ENCODE data around the gene RAB27A.
A peak's percentile ranks its signal among the peaks of the same experiment; 100 is the strongest.

The RAB27A gene

DNA sequence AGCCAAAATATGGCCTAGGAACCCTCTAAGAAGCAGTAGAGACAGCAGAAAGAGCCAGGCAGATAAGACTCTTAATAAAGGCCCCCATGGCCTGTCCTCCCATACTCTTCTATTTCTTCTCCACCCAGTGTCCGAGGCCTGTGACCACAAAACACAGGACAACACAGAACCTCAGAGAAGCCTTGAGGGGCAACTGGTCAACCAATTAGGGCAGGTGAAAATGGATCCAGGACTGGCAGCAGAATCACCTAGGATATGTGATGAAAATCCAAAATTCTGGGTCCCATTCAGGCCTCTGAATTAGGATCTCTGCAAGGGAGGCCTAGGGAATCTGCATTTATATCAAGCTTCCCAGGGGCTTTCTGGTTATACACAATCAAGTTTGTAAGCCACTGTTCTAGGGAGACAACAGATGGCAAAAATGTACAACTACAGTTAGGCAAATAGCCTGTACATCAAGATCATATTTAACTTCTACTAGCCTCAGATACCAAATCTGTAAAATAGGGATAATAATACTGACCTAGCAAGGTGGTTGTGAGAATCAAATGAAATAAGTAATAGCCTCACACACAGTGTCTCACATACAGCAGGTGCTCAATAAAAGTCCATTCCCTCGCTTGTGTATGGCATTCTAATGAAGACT lies 10.4 kb downstream of the RAB27A start:
- Histone ChIP-seq H3F3A (ENCODE audit: insufficient read depth, low read length) (peaks cover 65% of the 10 kb centered on the region), H3K27ac (ENCODE audit: low read length) (peak overlapping the region; percentile 94)
- no peak for DNase-seq

DNA sequence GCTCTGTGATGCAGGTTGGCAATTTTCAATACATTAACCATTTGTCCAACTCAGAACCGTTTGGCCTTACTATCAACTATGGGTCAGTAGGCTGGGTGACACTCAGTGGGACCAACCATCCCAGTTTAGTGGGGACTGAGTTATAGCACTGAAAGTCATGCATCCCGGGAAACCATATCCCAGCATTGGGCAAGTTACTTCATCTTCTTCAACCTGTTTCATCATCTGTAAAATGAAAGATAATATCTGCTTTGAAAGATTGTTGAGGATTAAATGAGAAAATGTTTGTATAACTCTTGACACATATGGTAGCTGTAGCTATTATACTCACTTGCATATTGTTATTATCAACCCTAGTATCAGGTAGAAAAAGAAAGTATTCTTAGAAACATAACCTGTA lies 11.9 kb downstream of the RAB27A start:
- Histone ChIP-seq H3K4me1 (ENCODE audit: low read length) (peaks cover 56% of the 10 kb centered on the region), H3F3A (ENCODE audit: insufficient read depth, low read length) (peaks cover 59% of the 10 kb centered on the region), H4K20me1 (ENCODE audit: insufficient read depth, low read length) (no peaks in the 10 kb centered on the region), H2AFZ (ENCODE audit: low read length) (no peak overlapping the region), H3K79me2 (ENCODE audit: low read length) (peaks cover 76% of the 10 kb centered on the region), H3K4me3 (ENCODE audit: low read length) (peak overlapping the region; percentile 0; the same call in 1 of the 2 replicates), H3K9me3 (replicated peaks; ENCODE audit: insufficient read depth, low read length) (no peaks in the 10 kb centered on the region), H3K27ac (ENCODE audit: low read length) (peak overlapping the region; percentile 94; the same call in 1 of the 2 replicates), H3K27me3 (replicated peaks; ENCODE audit: insufficient read depth, low read length) (no peaks in the 10 kb centered on the region), H3K4me2 (ENCODE audit: low read depth, low read length) (peak overlapping the region; percentile 53), H3K9ac (ENCODE audit: low read length) (no peak overlapping the region; the same call in 1 of the 2 replicates), H3K9me2 (replicated peaks; ENCODE audit: insufficient read depth, low read length) (no peaks in the 10 kb centered on the region), H3K36me3 (replicated peaks; ENCODE audit: insufficient read depth, low read length) (no peaks in the 10 kb centered on the region)
- DNase-seq, result no peak
- TF ChIP-seq EZH2phosphoT487 (IDR thresholded peaks at IDR 0.05; ENCODE audit: low read length) (no peak), EZH2 (optimal IDR thresholded peaks at IDR 0.05; ENCODE audit: low read depth, low read length) (no peak)
- TF ChIP-seq, protein P1, sequence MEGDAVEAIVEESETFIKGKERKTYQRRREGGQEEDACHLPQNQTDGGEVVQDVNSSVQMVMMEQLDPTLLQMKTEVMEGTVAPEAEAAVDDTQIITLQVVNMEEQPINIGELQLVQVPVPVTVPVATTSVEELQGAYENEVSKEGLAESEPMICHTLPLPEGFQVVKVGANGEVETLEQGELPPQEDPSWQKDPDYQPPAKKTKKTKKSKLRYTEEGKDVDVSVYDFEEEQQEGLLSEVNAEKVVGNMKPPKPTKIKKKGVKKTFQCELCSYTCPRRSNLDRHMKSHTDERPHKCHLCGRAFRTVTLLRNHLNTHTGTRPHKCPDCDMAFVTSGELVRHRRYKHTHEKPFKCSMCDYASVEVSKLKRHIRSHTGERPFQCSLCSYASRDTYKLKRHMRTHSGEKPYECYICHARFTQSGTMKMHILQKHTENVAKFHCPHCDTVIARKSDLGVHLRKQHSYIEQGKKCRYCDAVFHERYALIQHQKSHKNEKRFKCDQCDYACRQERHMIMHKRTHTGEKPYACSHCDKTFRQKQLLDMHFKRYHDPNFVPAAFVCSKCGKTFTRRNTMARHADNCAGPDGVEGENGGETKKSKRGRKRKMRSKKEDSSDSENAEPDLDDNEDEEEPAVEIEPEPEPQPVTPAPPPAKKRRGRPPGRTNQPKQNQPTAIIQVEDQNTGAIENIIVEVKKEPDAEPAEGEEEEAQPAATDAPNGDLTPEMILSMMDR (IDR thresholded peaks at IDR 0.05; ENCODE audit: low read length), result no peak

More for the DNA sequence above, 10.4 kb downstream of the RAB27A start:
- no peaks in the 10 kb centered on the region for H3K27me3 ChIP-seq (replicated peaks; ENCODE audit: insufficient read depth, low read length)
- H4K20me1 ChIP-seq (ENCODE audit: insufficient read depth, low read length), result no peaks in the 10 kb centered on the region
- H3K4me2 ChIP-seq (ENCODE audit: low read depth, low read length), result peak overlapping the region; percentile 77
- no peaks in the 10 kb centered on the region for H3K36me3 ChIP-seq (replicated peaks; ENCODE audit: insufficient read depth, low read length)
- peak overlapping the region; percentile 63 for H3K9ac ChIP-seq (ENCODE audit: low read length)
- peaks cover 69% of the 10 kb centered on the region for H3K4me1 ChIP-seq (ENCODE audit: low read length)
- H3K4me3 ChIP-seq (ENCODE audit: low read length), result peak overlapping the region; percentile 26
- H2AFZ ChIP-seq (ENCODE audit: low read length), result no peak overlapping the region
- no peaks in the 10 kb centered on the region for H3K9me2 ChIP-seq (replicated peaks; ENCODE audit: insufficient read depth, low read length)
- peaks cover 78% of the 10 kb centered on the region for H3K79me2 ChIP-seq (ENCODE audit: low read length)
- TF ChIP-seq EZH2 (optimal IDR thresholded peaks at IDR 0.05; ENCODE audit: low read depth, low read length) (no peak), EZH2phosphoT487 (IDR thresholded peaks at IDR 0.05; ENCODE audit: low read length) (no peak)
- TF ChIP-seq, protein P1 (IDR thresholded peaks at IDR 0.05; ENCODE audit: low read length), result no peak
- H3K9me3 ChIP-seq (replicated peaks; ENCODE audit: insufficient read depth, low read length), result no peaks in the 10 kb centered on the region

GRCh38 chr15:55277116-55277564 lies 12.5 kb downstream of the RAB27A start:
- DNase-seq, result peak; percentile 68
- Histone ChIP-seq H3K9ac (ENCODE audit: low read length) (no peak overlapping the region; the same call in 1 of the 2 replicates), H3K4me1 (ENCODE audit: low read length) (peaks cover 50% of the 10 kb centered on the region), H4K20me1 (ENCODE audit: insufficient read depth, low read length) (no peaks in the 10 kb centered on the region), H3K27me3 (replicated peaks; ENCODE audit: insufficient read depth, low read length) (no peaks in the 10 kb centered on the region), H3K9me3 (replicated peaks; ENCODE audit: insufficient read depth, low read length) (no peaks in the 10 kb centered on the region), H3K27ac (ENCODE audit: low read length) (peak overlapping the region; percentile 94; the same call in 1 of the 2 replicates), H3K4me2 (ENCODE audit: low read depth, low read length) (peak overlapping the region; percentile 53), H3K9me2 (replicated peaks; ENCODE audit: insufficient read depth, low read length) (no peaks in the 10 kb centered on the region), H2AFZ (ENCODE audit: low read length) (no peak overlapping the region), H3K79me2 (ENCODE audit: low read length) (peaks cover 76% of the 10 kb centered on the region), H3K4me3 (ENCODE audit: low read length) (peak overlapping the region; percentile 0; the same call in 1 of the 2 replicates), H3K36me3 (replicated peaks; ENCODE audit: insufficient read depth, low read length) (no peaks in the 10 kb centered on the region), H3F3A (ENCODE audit: insufficient read depth, low read length) (peaks cover 55% of the 10 kb centered on the region)
- TF ChIP-seq, protein P1 (IDR thresholded peaks at IDR 0.05; ENCODE audit: low read length), result no peak
- TF ChIP-seq EZH2phosphoT487 (IDR thresholded peaks at IDR 0.05; ENCODE audit: low read length) (no peak), EZH2 (optimal IDR thresholded peaks at IDR 0.05; ENCODE audit: low read depth, low read length) (no peak)
